NCI-H128 (cell line): ENCODE measurements around the gene THOC7.

Experiments
- DNase-seq: peaks from one replicate; lab custom pipeline; 2025; ENCODE audit not compliant: unreplicated experiment; lab: John Stamatoyannopoulos, UW

THOC7 gene

DNA sequence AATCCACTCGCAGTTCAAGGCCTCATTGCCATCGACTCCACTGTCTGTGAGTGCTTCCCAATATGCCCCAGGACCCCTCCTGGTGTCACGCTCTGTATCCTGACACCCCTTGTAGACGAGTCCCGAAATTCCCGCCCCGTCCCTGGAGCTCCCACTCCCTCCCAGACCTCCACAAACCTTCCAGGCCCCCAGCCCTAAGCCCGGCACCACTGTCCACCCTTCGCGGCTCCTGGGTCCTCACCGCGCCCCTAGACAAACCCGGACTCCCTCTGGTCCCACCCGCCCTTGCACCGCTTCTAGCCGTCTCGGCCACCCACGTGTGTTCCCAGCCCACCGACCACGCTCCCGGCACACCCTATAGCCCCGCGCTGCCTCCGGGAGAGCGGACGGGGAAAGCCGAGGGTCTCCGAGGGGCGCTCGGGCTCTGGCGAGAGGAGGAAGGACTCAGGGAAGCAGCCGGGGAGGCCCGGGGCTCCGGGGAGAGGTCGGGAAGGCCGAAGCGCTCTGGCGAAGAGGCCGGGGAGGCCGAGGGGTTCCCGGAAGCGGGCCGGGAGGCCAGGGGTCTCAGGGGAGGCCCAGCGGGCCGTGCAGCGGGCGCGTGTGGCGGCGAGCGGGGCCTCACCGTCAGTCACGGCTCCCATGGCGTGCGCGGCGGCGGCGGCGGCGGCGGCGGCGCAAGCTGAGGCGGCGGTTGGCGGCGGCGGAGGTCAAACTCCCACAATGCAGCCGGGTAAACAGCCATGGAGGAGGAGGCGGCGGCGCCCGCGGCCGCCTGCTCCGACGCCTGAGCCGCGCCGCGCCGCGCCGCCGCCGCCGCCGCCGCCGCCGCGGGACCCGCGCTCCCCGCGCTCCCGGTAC lies at the start of gene THOC7, which contains the start of gene ATXN7:
Gene THOC7 (minus strand): TSS at position 656 of the 858 bp plus-strand sequence. CDS start 15 bp downstream, at position 641.
Gene ATXN7 (plus strand): TSS at position 718 of the 858 bp plus-strand sequence. CDS start 48,732 bp downstream, outside the sequence.
- no peak for DNase-seq

DNA sequence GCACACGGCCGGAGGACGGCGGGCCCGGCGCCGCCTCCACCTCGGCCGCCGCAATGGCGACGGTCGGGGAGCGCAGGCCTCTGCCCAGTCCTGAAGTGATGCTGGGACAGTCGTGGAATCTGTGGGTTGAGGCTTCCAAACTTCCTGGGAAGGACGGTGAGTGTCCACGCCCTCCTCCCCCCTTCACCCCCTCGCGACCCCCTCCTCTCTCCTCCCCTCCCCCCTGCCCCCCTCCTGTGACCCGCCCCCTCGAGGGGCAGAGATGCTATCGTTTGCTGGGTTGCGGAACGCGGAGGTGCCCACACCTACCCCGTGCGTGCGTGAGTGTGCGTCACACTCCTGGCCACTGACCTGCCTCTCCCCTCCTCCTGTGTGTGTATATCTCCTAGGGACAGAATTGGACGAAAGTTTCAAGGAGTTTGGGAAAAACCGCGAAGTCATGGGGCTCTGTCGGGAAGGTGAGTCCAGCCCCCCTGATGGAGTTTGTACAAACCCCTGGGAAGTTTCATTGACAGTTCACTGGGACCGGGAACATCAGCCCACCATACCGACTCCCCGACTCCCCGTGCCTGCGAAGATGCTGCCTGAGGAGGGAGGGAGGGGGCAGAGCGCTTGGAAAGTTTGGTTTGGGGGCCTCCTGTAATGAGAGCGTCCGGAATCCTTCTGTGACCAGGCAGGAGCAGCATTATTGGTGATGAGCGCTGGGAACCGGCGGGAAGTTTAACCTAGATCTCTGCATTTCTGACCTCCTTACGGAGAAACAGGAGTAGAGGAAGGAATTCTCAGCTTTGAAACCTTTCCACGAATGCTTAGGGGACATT lies 49.4 kb upstream of the THOC7 start:
- DNase-seq = no peak

DNA sequence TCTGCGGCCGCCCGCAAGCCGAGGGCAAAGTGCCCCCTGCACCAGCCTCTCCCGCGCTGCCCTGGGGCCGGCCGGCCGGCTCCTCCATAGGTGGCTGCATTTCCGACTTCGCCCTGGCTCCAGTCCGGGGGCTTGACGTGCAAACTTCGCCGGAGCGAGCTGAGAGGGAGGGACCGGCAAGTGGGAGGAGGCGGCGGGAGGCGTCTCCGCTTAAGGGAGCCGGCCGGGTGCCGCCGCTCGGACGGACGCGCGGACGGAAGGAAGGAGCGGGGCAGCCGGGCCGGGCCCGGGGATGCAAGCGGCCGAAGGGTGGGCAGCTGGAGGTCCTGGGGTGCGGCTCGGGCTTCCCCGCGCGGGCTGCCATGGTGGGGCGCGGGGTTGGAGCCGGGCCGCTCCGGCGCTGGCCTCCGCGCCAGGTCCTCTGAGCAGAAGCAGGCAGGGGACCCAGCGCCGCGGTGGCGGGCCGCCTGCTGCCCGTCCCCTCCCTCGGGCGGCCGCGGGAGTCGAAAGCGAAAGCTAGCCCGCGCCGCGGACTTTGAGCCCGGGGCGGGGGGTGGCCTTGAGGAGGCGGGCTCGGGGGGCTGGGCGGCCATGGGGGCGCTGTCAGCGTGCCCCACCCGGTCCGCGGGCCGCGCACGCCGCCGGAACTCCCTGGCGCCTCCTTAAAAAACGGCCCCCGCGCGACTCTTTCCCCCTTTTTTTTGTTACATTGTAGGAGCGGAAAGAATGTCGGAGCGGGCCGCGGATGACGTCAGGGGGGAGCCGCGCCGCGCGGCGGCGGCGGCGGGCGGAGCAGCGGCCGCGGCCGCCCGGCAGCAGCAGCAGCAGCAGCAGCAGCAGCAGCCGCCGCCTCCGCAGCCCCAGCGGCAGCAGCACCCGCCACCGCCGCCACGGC lies 48.5 kb upstream of the THOC7 start, which contains the start of gene SCAANT1:
Gene SCAANT1 (minus strand): TSS at position 511 of the 895 bp plus-strand sequence.
- DNase-seq = no peak

DNA sequence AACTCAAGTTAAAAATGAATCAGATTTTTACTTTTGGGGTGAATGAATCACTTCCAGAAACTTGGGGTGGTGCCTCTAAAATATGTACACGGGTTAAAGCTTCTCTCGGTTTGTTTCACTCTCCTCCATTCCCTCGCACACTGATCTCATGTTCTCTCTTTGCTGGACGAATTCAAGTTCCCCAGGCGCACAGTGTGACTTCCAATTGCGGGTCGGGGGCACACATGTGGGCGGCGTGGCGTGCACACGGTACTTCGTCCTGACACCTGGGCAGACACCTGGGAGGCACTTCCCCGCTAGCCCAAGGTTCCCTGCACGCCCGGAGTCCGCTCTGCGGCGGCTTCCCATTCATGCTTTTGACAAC lies 47.9 kb upstream of the THOC7 start:
- no peak for DNase-seq

DNA sequence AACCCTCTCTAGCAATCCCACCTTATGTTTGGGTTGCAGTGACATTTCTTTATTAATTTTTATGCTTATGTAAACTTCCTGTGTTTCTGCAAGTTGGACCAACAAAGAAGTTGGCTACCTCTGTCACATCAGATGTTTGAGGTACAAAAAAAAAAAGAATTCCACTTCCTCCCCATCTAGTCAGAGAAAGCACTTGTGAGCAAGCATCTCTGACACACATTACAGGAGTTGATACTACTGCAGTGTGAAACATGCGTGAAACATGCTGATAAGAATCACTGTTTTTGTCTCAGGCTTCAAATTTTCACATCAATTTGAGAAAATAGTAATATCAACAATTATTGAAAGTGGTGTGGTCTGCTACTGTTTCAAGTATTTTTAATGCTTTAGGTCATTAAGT lies 47.3 kb upstream of the THOC7 start:
- no peak for DNase-seq

DNA sequence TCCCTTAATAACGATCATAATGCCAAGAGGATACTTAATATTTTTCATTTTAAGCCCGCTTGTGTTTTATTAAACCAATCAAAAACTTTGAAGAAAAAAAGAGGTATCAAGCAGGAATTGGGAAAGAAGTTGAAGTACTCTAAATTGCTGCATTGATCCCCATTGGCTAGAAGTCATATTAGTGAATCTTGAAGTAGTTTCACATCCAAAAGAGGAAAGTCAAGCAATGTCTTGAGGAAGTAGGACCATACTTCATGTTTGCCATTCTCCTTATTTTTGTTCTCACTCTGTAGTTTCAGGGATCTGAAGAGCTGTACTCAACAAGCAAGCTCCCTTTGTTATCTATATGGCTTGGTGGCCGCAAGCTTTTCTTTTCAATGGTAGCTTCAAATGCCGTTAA lies 46.4 kb upstream of the THOC7 start:
- no peak for DNase-seq

DNA sequence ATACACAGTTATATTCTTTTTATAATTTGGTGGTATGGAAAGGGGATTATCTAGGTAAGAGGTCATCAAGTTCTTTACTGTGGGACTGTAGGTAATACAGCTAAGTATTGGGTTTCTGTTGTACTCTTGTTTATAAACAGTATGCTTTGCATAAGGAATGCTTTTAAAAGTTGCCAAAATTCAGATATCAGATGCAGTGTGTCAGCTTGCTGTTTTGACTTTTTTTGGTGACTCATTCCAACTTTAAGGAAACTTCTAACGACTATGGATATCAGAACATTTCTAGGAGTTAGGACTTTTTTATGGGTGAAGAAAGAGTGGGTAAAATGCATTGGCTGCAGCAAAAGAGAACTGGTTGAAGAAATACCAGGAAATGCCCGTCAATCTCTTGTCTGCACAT lies 45.8 kb upstream of the THOC7 start:
- DNase-seq = no peak

DNA sequence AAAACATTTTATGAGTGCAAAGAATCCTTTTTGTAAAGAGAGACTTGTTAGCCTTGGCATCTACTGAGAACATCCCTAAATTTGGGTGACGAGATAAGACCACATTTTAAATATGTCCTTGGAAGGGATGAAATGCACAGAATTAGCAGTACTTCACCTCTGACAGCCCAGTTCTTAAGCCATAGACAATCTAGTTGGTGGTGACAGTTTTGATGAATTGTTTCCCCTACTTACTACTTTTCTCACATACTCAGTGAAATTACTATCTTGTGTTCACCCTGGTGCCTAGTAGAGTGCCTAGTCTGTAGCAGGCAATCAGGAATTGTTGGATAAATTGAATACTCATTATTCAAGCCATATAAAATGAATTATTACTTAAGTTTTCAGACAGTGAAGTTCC lies 45.2 kb upstream of the THOC7 start:
- no peak for DNase-seq

DNA sequence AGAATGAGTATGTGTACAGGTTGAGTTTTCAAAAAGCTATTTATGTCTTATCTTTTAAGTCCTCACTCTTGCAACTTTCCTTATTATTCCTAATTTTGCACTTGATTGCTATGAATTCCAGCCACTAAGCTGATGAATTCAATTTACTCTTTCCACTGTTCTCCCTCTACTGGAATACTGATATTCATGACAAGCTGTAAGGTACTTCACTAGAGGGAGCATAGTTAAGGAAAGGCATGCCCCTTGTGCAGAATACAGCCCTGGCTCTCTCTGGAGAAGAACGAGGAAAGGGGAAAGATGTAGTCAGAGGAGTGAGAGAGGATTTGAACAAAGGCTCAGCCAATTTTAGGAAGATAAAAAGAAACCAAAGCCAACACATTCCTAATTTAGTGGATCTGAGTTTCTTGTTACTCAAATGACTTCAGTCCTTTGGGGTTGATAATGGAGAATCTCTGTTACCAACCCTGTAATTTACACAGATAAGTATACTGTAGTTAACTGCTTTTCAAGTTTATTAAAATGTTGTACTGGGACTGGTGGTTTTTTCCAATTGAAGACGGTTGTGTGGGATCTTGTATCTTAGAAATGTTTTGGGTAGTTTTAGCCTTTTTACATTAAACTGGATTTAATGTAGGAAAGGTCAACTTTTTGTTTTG lies 44.6 kb upstream of the THOC7 start:
- no peak for DNase-seq

DNA sequence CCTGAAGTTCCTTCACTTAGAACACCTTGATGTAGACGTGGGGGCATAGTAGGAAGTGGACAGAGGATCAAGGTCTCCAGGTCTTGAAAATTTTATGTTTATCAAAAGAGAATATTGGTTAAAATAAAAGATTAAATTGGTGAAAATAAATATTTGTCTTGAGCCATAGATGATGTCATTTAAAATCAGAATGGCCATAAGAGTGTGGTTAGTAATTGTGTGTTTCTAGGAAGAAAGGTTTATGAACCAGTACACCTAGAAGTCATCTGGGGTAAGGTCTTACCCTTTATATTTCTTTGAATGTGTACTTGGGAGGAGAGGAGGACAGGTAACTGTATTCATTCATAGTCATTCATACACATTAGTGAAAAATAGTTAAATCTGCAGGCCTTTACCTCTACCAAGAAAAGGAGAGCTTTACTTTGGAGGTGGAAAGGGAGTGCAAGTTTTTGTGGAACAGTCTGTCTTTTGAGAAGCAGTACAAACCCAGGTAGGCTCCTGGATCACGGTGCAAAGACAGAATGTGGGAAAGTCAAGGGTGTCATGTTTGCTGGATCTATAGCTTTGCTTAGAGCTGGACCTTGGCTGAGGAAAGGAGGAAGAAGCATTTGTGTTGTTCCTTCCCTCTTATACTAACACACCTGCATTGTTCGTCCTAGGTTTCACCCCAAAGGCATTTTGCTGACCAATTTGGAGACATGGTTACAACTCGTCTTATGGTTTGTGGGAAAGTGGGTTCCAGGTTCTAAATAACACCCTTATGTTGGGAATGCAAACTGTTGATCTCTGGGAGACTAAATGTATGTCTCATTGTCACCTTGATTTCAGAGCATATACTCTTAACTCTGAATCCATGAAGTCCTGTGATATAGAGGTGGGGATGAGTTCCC lies 42.4 kb upstream of the THOC7 start:
- no peak for DNase-seq

DNA sequence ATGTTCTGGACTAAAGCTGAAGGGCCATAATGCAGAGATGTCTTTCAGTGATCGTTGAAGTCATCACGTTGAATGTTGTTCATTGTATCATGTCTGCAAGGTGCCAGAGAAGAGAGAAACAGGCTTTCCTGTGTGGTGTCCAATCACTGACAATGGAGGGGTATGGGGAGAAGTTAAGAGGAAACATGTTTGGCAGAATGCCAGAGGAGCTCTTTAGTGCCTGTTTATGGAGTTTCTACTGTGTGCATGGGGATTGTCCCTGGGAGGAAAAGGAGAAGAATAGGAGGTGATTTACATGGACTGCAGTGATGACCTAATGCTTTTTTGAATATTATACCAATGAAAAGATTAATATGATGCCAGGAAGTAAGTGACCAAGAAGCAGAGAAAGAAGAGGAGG lies 36.9 kb upstream of the THOC7 start:
- DNase-seq = peak; percentile 58

DNA sequence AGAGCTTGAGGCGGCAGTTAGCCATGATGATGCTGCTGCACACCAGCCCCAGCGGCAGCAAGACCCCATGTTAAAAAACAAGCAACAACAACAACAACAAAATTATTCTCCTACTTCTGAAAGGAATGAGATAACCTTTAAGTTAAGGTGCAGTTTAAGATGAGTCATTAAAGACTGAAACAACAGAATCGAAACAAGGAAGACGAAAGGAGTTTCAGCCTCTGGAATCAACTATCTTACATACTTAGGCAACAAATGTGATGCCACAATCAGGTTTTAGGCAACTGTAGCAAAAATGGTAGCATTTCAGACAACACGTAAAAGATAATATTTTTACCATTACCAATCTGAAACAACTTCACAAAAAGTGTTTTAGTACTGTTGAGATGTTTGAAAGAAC lies 36.4 kb upstream of the THOC7 start:
- no peak for DNase-seq

DNA sequence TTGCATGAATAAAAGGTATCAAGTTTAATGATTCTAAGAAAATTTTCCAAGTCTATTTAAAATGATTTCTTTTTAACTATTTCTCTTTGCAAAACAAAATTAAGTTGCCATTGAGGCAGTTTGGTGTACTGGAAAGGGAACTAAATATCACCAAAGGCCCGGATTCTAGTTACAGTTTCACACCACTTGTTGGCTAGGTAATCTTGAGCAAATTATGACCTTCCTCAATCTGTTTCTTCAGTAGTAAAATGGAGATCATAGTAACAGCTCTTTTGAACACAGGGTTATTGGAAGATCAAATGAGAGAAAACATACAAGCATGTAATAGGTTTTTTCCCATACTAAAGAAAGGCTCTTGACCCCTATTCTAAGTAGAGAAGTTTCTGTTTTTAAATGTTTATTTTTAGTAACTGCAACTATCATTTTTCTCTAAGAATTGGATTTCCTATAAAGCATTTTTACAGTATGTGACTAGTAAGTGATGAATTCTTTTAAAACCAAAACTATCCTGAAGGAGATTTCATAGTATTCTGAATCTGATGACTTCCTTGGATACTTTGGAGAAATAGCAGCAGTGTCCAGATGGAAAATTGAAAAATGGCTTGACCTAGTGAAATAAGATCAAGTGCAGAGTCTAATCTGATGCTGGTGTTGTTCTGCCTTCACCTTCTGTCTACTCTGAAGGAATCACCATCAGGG lies 32.9 kb upstream of the THOC7 start:
- no peak for DNase-seq

DNA sequence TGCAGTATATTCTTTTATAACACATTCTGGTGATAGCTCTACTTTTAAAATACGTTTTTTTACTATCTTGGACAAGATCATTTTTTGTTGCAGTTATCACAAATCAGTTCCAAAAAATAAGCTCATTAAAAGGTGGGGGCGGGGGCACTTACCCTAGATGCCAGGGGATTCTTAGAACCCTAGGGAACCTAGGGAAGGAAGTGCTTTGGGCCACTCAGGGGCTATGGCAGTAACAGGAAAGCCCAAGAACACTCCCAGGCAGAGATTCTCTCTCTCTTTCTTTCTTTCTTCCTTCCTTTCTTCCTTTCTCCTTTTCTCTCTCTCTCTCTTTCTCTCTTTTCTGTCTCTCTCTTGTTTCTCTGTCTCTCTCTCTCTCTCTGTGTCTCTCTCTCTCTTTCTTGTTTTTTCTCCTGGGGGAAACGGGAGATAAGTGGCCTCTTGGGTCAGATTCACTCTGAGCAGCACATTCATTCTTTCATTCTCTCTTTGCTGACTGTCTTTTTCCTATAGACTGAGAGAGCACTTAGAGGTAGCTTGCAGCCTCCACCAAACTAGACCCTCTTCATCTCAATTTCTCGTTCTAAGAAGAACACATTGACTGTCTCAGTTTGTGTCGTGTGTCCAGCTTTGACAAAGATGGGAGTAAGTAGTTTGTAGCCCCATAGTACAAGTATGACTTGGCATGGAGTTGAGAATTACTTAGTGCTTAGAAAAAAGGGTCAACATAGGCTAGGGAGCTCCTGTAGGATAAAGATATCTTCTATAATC lies 32.0 kb upstream of the THOC7 start:
- no peak for DNase-seq

DNA sequence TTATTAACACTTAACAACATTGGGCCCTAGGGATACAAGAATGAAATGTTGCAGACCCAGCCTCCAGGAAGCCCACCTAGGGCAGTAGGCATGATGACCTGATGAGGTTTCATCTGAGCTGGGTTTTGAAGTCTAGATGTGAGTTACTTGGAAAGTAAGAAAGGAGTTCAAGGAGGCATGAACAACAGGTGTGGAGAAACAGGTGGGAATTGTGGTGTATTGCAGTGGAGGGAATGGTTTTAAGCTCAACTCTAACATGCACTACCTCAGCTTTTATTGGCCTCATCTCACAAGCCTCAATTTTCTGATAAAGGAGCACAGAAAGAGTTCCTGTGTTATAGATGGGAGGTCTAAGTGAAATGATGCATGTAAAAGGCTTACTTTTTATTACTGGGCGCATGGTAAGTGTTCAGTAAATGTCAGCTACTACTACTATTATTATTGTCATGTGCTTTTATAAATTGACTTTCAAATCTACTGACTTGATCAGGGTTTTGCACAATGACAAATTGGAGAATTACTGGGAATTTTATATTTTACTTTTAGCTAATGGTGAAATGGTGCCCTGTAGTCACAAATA lies 29.3 kb upstream of the THOC7 start:
- DNase-seq = no peak

DNA sequence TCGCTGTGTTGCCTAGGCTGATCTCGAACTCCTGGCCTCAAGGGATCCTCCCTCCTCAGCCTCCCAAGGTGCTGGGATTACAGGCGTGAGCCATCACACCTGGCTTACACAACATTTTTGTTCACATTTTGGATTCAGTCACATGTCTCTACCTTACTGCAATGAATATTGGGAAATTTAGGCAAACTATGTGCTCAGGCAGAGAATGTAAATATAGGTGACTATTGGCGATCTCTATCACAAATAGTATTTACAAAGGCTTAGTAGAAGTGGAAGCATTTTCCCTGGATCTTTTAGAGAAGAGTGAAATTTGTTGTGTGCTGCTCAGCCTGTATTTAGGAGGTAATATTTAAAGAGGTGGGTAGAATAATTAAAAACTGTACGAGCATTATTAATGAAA lies 27.9 kb upstream of the THOC7 start:
- no peak for DNase-seq

DNA sequence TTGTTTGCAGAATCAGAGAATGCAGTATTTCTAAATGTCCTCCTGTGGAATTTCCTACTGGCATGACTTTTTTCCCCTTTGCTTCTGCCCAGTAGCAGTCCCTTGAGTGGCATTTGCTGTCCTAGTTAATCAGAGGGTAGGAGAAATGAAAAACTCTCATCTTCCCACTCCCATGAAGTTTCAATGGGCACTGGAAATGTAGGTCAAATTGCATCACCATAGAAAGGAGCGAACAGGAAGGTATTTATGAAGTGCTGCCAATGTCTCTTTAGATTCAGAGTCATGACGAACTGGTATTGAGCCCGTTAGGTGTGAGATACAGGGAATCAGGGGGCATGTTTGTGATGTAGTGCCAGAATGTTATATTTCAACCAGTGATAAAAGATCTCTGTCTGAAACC lies 23.3 kb upstream of the THOC7 start:
- no peak for DNase-seq

DNA sequence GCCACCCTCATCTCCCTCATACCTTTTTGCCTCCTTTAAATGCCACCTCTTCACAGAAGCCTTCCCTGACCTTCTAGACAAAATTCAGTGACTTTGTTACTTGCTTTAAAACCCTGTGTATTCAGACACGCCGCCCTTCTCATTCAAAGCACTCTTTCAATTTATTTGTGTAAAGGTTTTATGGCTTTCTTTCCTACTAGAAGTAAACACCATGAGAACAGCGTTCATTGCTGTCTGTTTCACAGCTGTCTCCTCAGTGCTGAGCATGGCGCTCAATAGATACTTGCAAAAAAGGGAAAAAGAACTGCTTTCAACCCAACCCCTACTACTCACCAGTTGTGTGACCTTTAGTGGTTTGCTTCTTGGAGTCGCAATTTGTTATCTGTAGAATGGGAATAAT lies 17.0 kb upstream of the THOC7 start:
- DNase-seq = no peak
